HFFc6 (cell line): Measurements from ENCODE around the gene TTC9C. TPM values are rescaled to one million over a fixed set of nuclear protein-coding genes. Genes with fewer than 3 reads are reported as not detected.
A peak's percentile ranks its signal among the peaks of the same experiment; 100 is the strongest.

Experiments
- DNase-seq: peaks from one replicate; pipeline ENCODE4 v3.0.0-alpha.2; 2018
- H3K27ac Mint-ChIP-seq: 2 replicates; pipeline ENCODE4 v1.8.0; 2020; ENCODE audit warnings: mild to moderate bottlenecking, mixed read lengths
- H3K27me3 Mint-ChIP-seq: 2 replicates; pipeline ENCODE4 v1.8.0; 2021; ENCODE audit warnings: mild to moderate bottlenecking, moderate library complexity, mixed read lengths; ENCODE audit not compliant: insufficient read depth
- H3K36me3 Mint-ChIP-seq: 2 replicates; pipeline ENCODE4 v1.8.0; 2021; ENCODE audit warnings: low read depth, mixed read lengths
- H3K4me1 Mint-ChIP-seq: 2 replicates; pipeline ENCODE4 v1.8.0; 2020; ENCODE audit warnings: low read depth, mixed read lengths
- H3K4me3 Mint-ChIP-seq: 2 replicates; pipeline ENCODE4 v1.8.0; 2020; ENCODE audit warnings: mild to moderate bottlenecking, moderate library complexity, mixed read lengths
- H3K9me3 Mint-ChIP-seq: 2 replicates; pipeline ENCODE4 v1.8.0; 2020; ENCODE audit warnings: mild to moderate bottlenecking, mixed read lengths
- CTCF ChIP-seq: fragments of 200-600 bp; sonication (generic); IDR thresholded peaks from 2 replicates; pipeline ENCODE4 v1.5.0; 2021; ENCODE audit warnings: antibody characterized with exemption, mild to moderate bottlenecking
- long read RNA-seq: library from polyadenylated mRNA; unstranded; transcript quantifications from one replicate; pipeline ENCODE4 v2.0.0, GENCODE V29; 2019
- total RNA-seq, 6 experiments: library from RNA; stranded (reverse); fragmentation: NEBNext Ultra II Directional; extraction: Animal tissue kit (Norgen Biotek cat#: 25700); gene quantifications; 2 replicates in 1 of 6; 3 replicates in 5 of 6; pipeline ENCODE4 v1.2.3, GENCODE V29; 2021

Gene TTC9C
- 10 to 100 TPM; 46.2 to 52.7 (median 50.0) TPM for total RNA-seq
- long read RNA-seq, transcript TTC9C-202 (3 exons, 1,080 nt), result major isoform, 19 of 27 reads
- long read RNA-seq, transcript TTC9C-205 (4 exons, 858 nt), result minor isoform, 5 of 27 reads
- long read RNA-seq, partial matches to known transcripts, result 0 of 27 reads
- long read RNA-seq, other reads (novel, unspliced or antisense), result 3 of 27 reads

- H3K27me3 Mint-ChIP-seq, result peaks cover 3% of the 10 kb centered on the region; the same call in 1 of the 2 replicates
- TF ChIP-seq CTCF, result no peak
- H3K4me1 Mint-ChIP-seq, result peaks cover 41% of the 10 kb centered on the region
- no peaks in the 10 kb centered on the region for H3K9me3 Mint-ChIP-seq
- peak within 1 kb of the TSS; percentile 96 for H3K4me3 Mint-ChIP-seq
- H3K36me3 Mint-ChIP-seq, result peaks cover 43% of the 10 kb centered on the region
- peak within 1 kb of the TSS; percentile 99 for H3K27ac Mint-ChIP-seq
- DNase-seq, result peak; percentile 71
Observed at GRCh38 chr11:62728171-62728988, at the start of gene TTC9C. Gene TTC9C, plus strand, starts transcription at chr11:62728486. Its CDS starts 363 bp downstream, at chr11:62728849.

- Mint-ChIP-seq H3K4me1 (peaks cover 27% of the 10 kb centered on the region), H3K9me3 (no peaks in the 10 kb centered on the region), H3K36me3 (peaks cover 16% of the 10 kb centered on the region), H3K27ac (peak within 1 kb of the TSS; percentile 94), H3K4me3 (peak within 1 kb of the TSS; percentile 91), H3K27me3 (peaks cover 4% of the 10 kb centered on the region; the same call in 1 of the 2 replicates)
- peak; percentile 76 for DNase-seq
- TF ChIP-seq CTCF, result no peak
Observed at GRCh38 chr11:62678770-62679696, 49.3 kb upstream of the TTC9C start, which contains the start of gene UBXN1. Gene UBXN1, minus strand, starts transcription at chr11:62679073. Its CDS starts 150 bp downstream, at chr11:62678923.

- H3K27ac Mint-ChIP-seq, result peak overlapping the region; percentile 56
- peaks cover 4% of the 10 kb centered on the region for H3K27me3 Mint-ChIP-seq
- H3K4me1 Mint-ChIP-seq, result peaks cover 27% of the 10 kb centered on the region
- H3K9me3 Mint-ChIP-seq, result no peaks in the 10 kb centered on the region
- peaks cover 12% of the 10 kb centered on the region for H3K36me3 Mint-ChIP-seq
- DNase-seq, result peak; percentile 80
- peak; percentile 78 for TF ChIP-seq CTCF
- peak overlapping the region; percentile 60; the same call in 1 of the 2 replicates for H3K4me3 Mint-ChIP-seq
Observed at GRCh38 chr11:62680825-62681240, 47.5 kb upstream of the TTC9C start.

GRCh38 chr11:62682518-62682917, 45.8 kb upstream of the TTC9C start:
- Mint-ChIP-seq H3K9me3 (no peaks in the 10 kb centered on the region), H3K4me3 (no peak overlapping the region), H3K27me3 (peaks cover 4% of the 10 kb centered on the region), H3K36me3 (peaks cover 6% of the 10 kb centered on the region), H3K4me1 (peaks cover 18% of the 10 kb centered on the region), H3K27ac (no peak overlapping the region)
- no peak for DNase-seq
- no peak for TF ChIP-seq CTCF
